Fibroblast of villous mesenchyme (primary cell): ENCODE results near the gene GJC1. TPM values are rescaled to one million over a fixed set of nuclear protein-coding genes. Genes with fewer than 3 reads are reported as not detected.
A peak's percentile ranks its signal among the peaks of the same experiment; 100 is the strongest.
"Not testable (repeated sequence)": the region's sequence is repeated elsewhere in the genome, so short reads cannot be mapped to it uniquely, and the experiment has no call there.

Experiments used
- DNase-seq: peaks from one replicate; pipeline ENCODE4 v3.0.0-alpha.2; 2010; ENCODE audit warnings: low read depth
- H3K4me3 ChIP-seq: 2 replicates; pipeline ENCODE4 v1.5.1; 2011; ENCODE audit warnings: low read depth, mild to moderate bottlenecking, low read length
- CTCF ChIP-seq: IDR thresholded peaks from 2 replicates; pipeline ENCODE4 v1.5.1; 2012; ENCODE audit warnings: low read depth, mild to moderate bottlenecking, low read length; ENCODE audit not compliant: insufficient read depth
- total RNA-seq: library from RNA; depleted of rRNA; stranded (reverse); fragments of >200 nt; gene quantifications from 2 replicates; pipeline ENCODE4 v1.2.3, GENCODE V29; 2012

GJC1 gene
- total RNA-seq, 1 donor, result 30.2 TPM

- H3K4me3 ChIP-seq, result no peak overlapping the region
- peak; percentile 27 for DNase-seq
- no peak for TF ChIP-seq CTCF
These were observed 17.8 kb downstream of the GJC1 start for GRCh38 chr17:44812263-44812662.

GRCh38 chr17:44808656-44809388 is 21.3 kb downstream of the GJC1 start:
- not testable (repeated sequence) for H3K4me3 ChIP-seq

GRCh38 chr17:44808156-44808555 is 21.9 kb downstream of the GJC1 start:
- DNase-seq, result no peak
- H3K4me3 ChIP-seq, result no peak overlapping the region
- TF ChIP-seq CTCF, result no peak

More at GRCh38 chr17:44808656-44809388, 21.3 kb downstream of the GJC1 start:
- DNase-seq, result not testable (repeated sequence)

GRCh38 chr17:44807817-44808155 is 22.3 kb downstream of the GJC1 start:
- no peak overlapping the region for H3K4me3 ChIP-seq
- DNase-seq, result peak; percentile 60
- TF ChIP-seq CTCF, result no peak

GRCh38 chr17:44807093-44807816 is 22.8 kb downstream of the GJC1 start:
- no peak overlapping the region for H3K4me3 ChIP-seq
- no peak for DNase-seq
- no peak for TF ChIP-seq CTCF

- DNase-seq, result peak; percentile 91
- H3K4me3 ChIP-seq, result no peak overlapping the region
- no peak for TF ChIP-seq CTCF
These were observed 25.6 kb downstream of the GJC1 start for GRCh38 chr17:44804302-44805089.

GRCh38 chr17:44801880-44802279 is 28.2 kb downstream of the GJC1 start:
- H3K4me3 ChIP-seq, result no peak overlapping the region
- TF ChIP-seq CTCF, result no peak
- no peak for DNase-seq
